IMR-90 (cell line): ENCODE results near the gene C10orf120. TPM values are rescaled to one million over a fixed set of nuclear protein-coding genes. Genes with fewer than 3 reads are reported as not detected.

Source experiments
- ATAC-seq: fragments of 200-7000 bp; cut with Tn5 transposase; 2 replicates; pipeline ENCODE4 v1.9.1; 2020; ENCODE audit warnings: low read depth, mild to moderate bottlenecking, moderate library complexity
- BruUV-seq: library from RNA; stranded (reverse); fragments of 400-500 nt; replicated peaks from 2 replicates; lab custom pipeline; 2021; lab: Mats Ljungman, UMichigan
- CTCF ChIA-PET: fragments of 300-600 bp; formaldehyde crosslinking; extraction: SDS; loops from one replicate; lab custom pipeline; 2021; ENCODE audit warnings: antibody characterized with exemption; lab: Yijun Ruan, JAX
- POLR2A ChIA-PET: fragments of 300-600 bp; sonication (Branson Sonifier 250); formaldehyde crosslinking; loops from one replicate; lab custom pipeline; 2022; ENCODE audit warnings: antibody characterized with exemption; ENCODE audit not compliant: unreplicated experiment; lab: Charles Lee
- DNase-seq: peaks from one replicate; pipeline ENCODE4 v3.0.0; 2013
- H2AFZ ChIP-seq: replicated peaks from 2 replicates; pipeline ENCODE3; 2013; ENCODE audit warnings: low read length, mild to moderate bottlenecking; ENCODE audit not compliant: poor library complexity
- H2AK5ac ChIP-seq: 2 replicates; pipeline ENCODE4 v1.6.1; 2013; ENCODE audit warnings: low read depth, low read length, inconsistent platforms
- H2AK9ac ChIP-seq: replicated peaks from 2 replicates; pipeline ENCODE3; 2013; ENCODE audit warnings: mild to moderate bottlenecking, low read depth, low read length, moderate library complexity; ENCODE audit not compliant: poor library complexity
- H2BK120ac ChIP-seq: 2 replicates; pipeline ENCODE4 v1.6.1; 2013; ENCODE audit warnings: low read depth, low read length, inconsistent platforms
- H2BK15ac ChIP-seq: 3 replicates; pipeline ENCODE4 v1.6.1; 2013; ENCODE audit warnings: low read depth, low read length, inconsistent platforms
- H2BK20ac ChIP-seq: 2 replicates; pipeline ENCODE4 v1.6.1; 2013; ENCODE audit warnings: low read depth, mild to moderate bottlenecking, inconsistent platforms, low read length, moderate library complexity
- H2BK5ac ChIP-seq: 2 replicates; pipeline ENCODE4 v1.6.1; 2013; ENCODE audit warnings: mild to moderate bottlenecking, low read depth, low read length, inconsistent platforms; ENCODE audit not compliant: poor library complexity, severe bottlenecking
- H3K14ac ChIP-seq: replicated peaks from 2 replicates; pipeline ENCODE4 v1.6.1; 2013; ENCODE audit warnings: low read depth, low read length, inconsistent platforms
- H3K18ac ChIP-seq: 2 replicates; pipeline ENCODE4 v1.6.1; 2013; ENCODE audit warnings: low read depth, low read length, control low read depth
- H3K23ac ChIP-seq: 2 replicates; pipeline ENCODE4 v1.6.1; 2013; ENCODE audit warnings: low read depth, low read length, inconsistent platforms
- H3K27ac ChIP-seq: 2 replicates; pipeline ENCODE4 v1.5.1; 2013; ENCODE audit warnings: mild to moderate bottlenecking, control low read depth, low read length; ENCODE audit not compliant: insufficient read depth
- H3K27me3 ChIP-seq: 2 replicates; pipeline ENCODE4 v1.6.1; 2013; ENCODE audit warnings: low read length; ENCODE audit not compliant: control insufficient read depth, insufficient read depth
- H3K36me3 ChIP-seq: 2 replicates; pipeline ENCODE4 v1.6.1; 2013; ENCODE audit warnings: low read length, mixed read lengths; ENCODE audit not compliant: control insufficient read depth, insufficient read depth
- H3K4ac ChIP-seq: 2 replicates; pipeline ENCODE4 v1.6.1; 2013; ENCODE audit warnings: low read depth, low read length, inconsistent platforms
- H3K4me1 ChIP-seq: 2 replicates; pipeline ENCODE4 v1.6.1; 2013; ENCODE audit warnings: low read length, mixed read lengths; ENCODE audit not compliant: control insufficient read depth, insufficient read depth
- H3K4me2 ChIP-seq: 2 replicates; pipeline ENCODE4 v1.6.1; 2013; ENCODE audit warnings: low read depth, mild to moderate bottlenecking, control low read depth, low read length, moderate library complexity
- H3K4me3 ChIP-seq: 2 replicates; pipeline ENCODE4 v1.5.1; 2013; ENCODE audit warnings: low read depth, mild to moderate bottlenecking, control low read depth, low read length, moderate library complexity; ENCODE audit not compliant: insufficient read depth
- H3K56ac ChIP-seq: 2 replicates; pipeline ENCODE4 v1.6.1; 2013; ENCODE audit warnings: low read length, inconsistent platforms; ENCODE audit not compliant: insufficient read depth; ENCODE audit errors: extremely low read depth
- H3K79me1 ChIP-seq, 2 experiments: 2 replicates each; pipeline ENCODE4 v1.6.1; 2013; ENCODE audit warnings: low read length in 2 of 2, inconsistent platforms in 1 of 2, low read depth in 1 of 2
- H3K9ac ChIP-seq: 2 replicates; pipeline ENCODE4 v1.6.1; 2013; ENCODE audit warnings: low read depth, low read length, control low read depth
- H3K9me1 ChIP-seq: 2 replicates; pipeline ENCODE4 v1.6.1; 2013; ENCODE audit warnings: low read length, inconsistent platforms; ENCODE audit not compliant: insufficient read depth
- H3K9me3 ChIP-seq: 2 replicates; pipeline ENCODE4 v1.6.1; 2013; ENCODE audit warnings: low read length; ENCODE audit not compliant: control insufficient read depth, insufficient read depth
- H4K20me1 ChIP-seq: 2 replicates; pipeline ENCODE4 v1.6.1; 2013; ENCODE audit warnings: low read length, inconsistent platforms; ENCODE audit not compliant: insufficient read depth
- H4K5ac ChIP-seq: 2 replicates; pipeline ENCODE4 v1.6.1; 2013; ENCODE audit warnings: mild to moderate bottlenecking, low read depth, low read length, control low read depth
- H4K8ac ChIP-seq, 2 experiments: 2 replicates each; pipeline ENCODE4 v1.6.1; 2013; ENCODE audit warnings: low read depth in 2 of 2, low read length in 2 of 2, control low read depth in 1 of 2, inconsistent platforms in 1 of 2
- H4K91ac ChIP-seq: 2 replicates; pipeline ENCODE4 v1.6.1; 2013; ENCODE audit warnings: low read depth, low read length, inconsistent platforms; ENCODE audit not compliant: insufficient read depth
- BHLHE40 ChIP-seq: fragments of 150-350 bp; IDR thresholded peaks from 2 replicates; pipeline ENCODE4 v1.6.1; 2016; ENCODE audit warnings: mild to moderate bottlenecking, low read depth, low read length
- CHD1 ChIP-seq: IDR thresholded peaks from 2 replicates; pipeline ENCODE4 v1.6.1; 2012; ENCODE audit warnings: low read depth, low read length, improper control_type of control experiment
- CTCF ChIP-seq: conservative IDR thresholded peaks from 2 replicates; pipeline ENCODE4 v1.5.1; 2012; ENCODE audit warnings: mild to moderate bottlenecking, low read depth, low read length, improper control_type of control experiment
- FOS ChIP-seq: fragments of 150-350 bp; IDR thresholded peaks from 2 replicates; pipeline ENCODE4 v1.6.1; 2016; ENCODE audit warnings: low read depth, low read length
- MAZ ChIP-seq: IDR thresholded peaks from 2 replicates; pipeline ENCODE4 v1.6.1; 2012; ENCODE audit warnings: low read depth, mild to moderate bottlenecking, low read length, improper control_type of control experiment, moderate library complexity, borderline replicate concordance
- NFE2L2 ChIP-seq: fragments of 150-350 bp; IDR thresholded peaks from 2 replicates; pipeline ENCODE4 v1.6.1; 2016; ENCODE audit warnings: low read depth, mild to moderate bottlenecking, low read length
- POLR2A ChIP-seq: IDR thresholded peaks from 2 replicates; pipeline ENCODE4 v1.6.1; 2012; ENCODE audit warnings: mild to moderate bottlenecking, low read depth, low read length
- RFX5 ChIP-seq: IDR thresholded peaks from 2 replicates; pipeline ENCODE4 v1.8.0; 2012; ENCODE audit warnings: low read depth, mild to moderate bottlenecking, low read length, moderate library complexity
- USF2 ChIP-seq: fragments of 150-350 bp; IDR thresholded peaks from 2 replicates; pipeline ENCODE4 v1.6.1; 2017; ENCODE audit warnings: mild to moderate bottlenecking, antibody characterized with exemption, low read length, low read depth
- WGBS, 2 experiments: methylation state at CpG; one replicate each; pipeline versions ENCODE4 v1.1.5 to v1.1.7; 2013; ENCODE audit warnings: missing lambda C conversion rate in 2 of 2; ENCODE audit not compliant: insufficient read length in 1 of 2; ENCODE audit errors: extremely low coverage in 2 of 2; 5-methylcytosine and 5-hydroxymethylcytosine counted together
- dilution Hi-C: fragments of 300-500 bp; cut with HindIII; formaldehyde crosslinking; loops from one replicate; pipeline ENCODE4 v1.14.3; 2018; ENCODE audit warnings: low sequenced_read_pairs; ENCODE audit not compliant: unreplicated experiment
- in situ Hi-C: fragments of 300-500 bp; cut with MboI; formaldehyde crosslinking; loops from 3 replicates; pipeline ENCODE4 v1.14.3; 2019; ENCODE audit warnings: low sequenced_read_pairs, inconsistent platforms, mixed read lengths
- intact Hi-C: fragments of 100-400 bp; cut with micrococcal nuclease; formaldehyde crosslinking; loops from 2 replicates; pipeline ENCODE4 v1.10.0; 2022
- polyA plus RNA-seq, 3 experiments: library from polyadenylated mRNA; depleted of rRNA; stranded (reverse); fragments of >200 nt; gene quantifications; 2 replicates each; pipeline ENCODE4 v1.2.3, GENCODE V29; 2012; ENCODE audit warnings: low replicate concordance in 1 of 3
- total RNA-seq: library from RNA; depleted of rRNA; stranded (reverse); fragments of >200 nt; gene quantifications from 2 replicates; pipeline ENCODE4 v1.2.3, GENCODE V29; 2012
- TF ChIP-seq, protein P1 (sequence below): fragments of 150-350 bp; IDR thresholded peaks from 2 replicates; pipeline ENCODE4 v1.6.1; 2016; ENCODE audit warnings: low read depth, mild to moderate bottlenecking, low read length, moderate library complexity, borderline replicate concordance

C10orf120 gene
- total and polyA plus RNA-seq, 2 of the 4 experiments (the other 2 are of a cell fraction): not detected

GRCh38 chr10:122657255-122657654 lies 42.4 kb downstream of the C10orf120 start:
- H4K91ac ChIP-seq: no peak overlapping the region
- H2BK120ac ChIP-seq: no peak overlapping the region
- H3K14ac ChIP-seq: no peak overlapping the region
- H3K4me2 ChIP-seq: no peak overlapping the region
- dilution Hi-C loops (no loop called here), intact Hi-C loops (no loop called here), in situ Hi-C loops (loop anchor here (25.0 kb wide), 1 partner anchor 905 kb away; no protein-coding TSS in a partner anchor)
- TF ChIP-seq RFX5 (no peak), BHLHE40 (no peak), CHD1 (no peak), USF2 (no peak), NFE2L2 (no peak), FOS (no peak), CTCF (no peak), MAZ (no peak), POLR2A (no peak)
- TF ChIP-seq, protein P1, sequence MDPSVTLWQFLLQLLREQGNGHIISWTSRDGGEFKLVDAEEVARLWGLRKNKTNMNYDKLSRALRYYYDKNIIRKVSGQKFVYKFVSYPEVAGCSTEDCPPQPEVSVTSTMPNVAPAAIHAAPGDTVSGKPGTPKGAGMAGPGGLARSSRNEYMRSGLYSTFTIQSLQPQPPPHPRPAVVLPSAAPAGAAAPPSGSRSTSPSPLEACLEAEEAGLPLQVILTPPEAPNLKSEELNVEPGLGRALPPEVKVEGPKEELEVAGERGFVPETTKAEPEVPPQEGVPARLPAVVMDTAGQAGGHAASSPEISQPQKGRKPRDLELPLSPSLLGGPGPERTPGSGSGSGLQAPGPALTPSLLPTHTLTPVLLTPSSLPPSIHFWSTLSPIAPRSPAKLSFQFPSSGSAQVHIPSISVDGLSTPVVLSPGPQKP: no peak
- no peaks in the 10 kb centered on the region for H3K4me1 ChIP-seq
- ChIA-PET CTCF (no interaction called here), POLR2A (no interaction called here)
- no peak overlapping the region for H4K5ac ChIP-seq
- H4K20me1 ChIP-seq: no peaks in the 10 kb centered on the region
- H3K9me1 ChIP-seq: no peaks in the 10 kb centered on the region
- no peak overlapping the region for H2AK5ac ChIP-seq
- H3K4ac ChIP-seq: no peak overlapping the region
- H3K27ac ChIP-seq: no peak overlapping the region
- no TSS peak for BruUV-seq
- no peak overlapping the region for H2AFZ ChIP-seq
- H2BK15ac ChIP-seq: no peak overlapping the region
- H2AK9ac ChIP-seq: no peak overlapping the region
- whole genome bisulfite sequencing, 2 experiments: no CpG with 5 or more reads among the region's 4 CpGs
- no peak overlapping the region for H3K18ac ChIP-seq
- no peak overlapping the region for H2BK5ac ChIP-seq
- H3K56ac ChIP-seq: no peak overlapping the region
- H3K36me3 ChIP-seq: no peaks in the 10 kb centered on the region
- no peak for ATAC-seq
- no peaks in the 10 kb centered on the region for H3K27me3 ChIP-seq
- no peak overlapping the region for H3K4me3 ChIP-seq
- H3K9me3 ChIP-seq: no peaks in the 10 kb centered on the region
- H4K8ac ChIP-seq: no peak overlapping the region
- H3K23ac ChIP-seq: no peak overlapping the region
- H2BK20ac ChIP-seq: no peak overlapping the region
- no peaks in the 10 kb centered on the region for H3K79me1 ChIP-seq
- no peak overlapping the region for H3K9ac ChIP-seq
- no peak for DNase-seq
